Left lung (tissue), 10 donors: ENCODE measurements around the gene PBX2. TPM values are rescaled to one million over a fixed set of nuclear protein-coding genes. Genes with fewer than 3 reads are reported as not detected.

Experiments
- ATAC-seq: fragments of 200-7000 bp; cut with Tn5 transposase; one replicate; pipeline ENCODE4 v1.9.1; 2020; ENCODE audit warnings: moderate library complexity
- DNase-seq, 4 donors: peaks; one replicate each; pipeline ENCODE4 v3.0.0-alpha.2; 2013 to 2020
- H3K27ac ChIP-seq, 2 donors: fragments of 200-600 bp; sonication (generic) in 1 of 2; one replicate each; pipeline versions ENCODE4 v1.5.0 to v1.8.0; 2020 to 2021
- H3K27me3 ChIP-seq, 2 donors: fragments of 200-600 bp; sonication (generic) in 1 of 2; one replicate each; pipeline versions ENCODE4 v1.5.0 to v1.8.0; 2020 to 2021
- H3K36me3 ChIP-seq, 2 donors: fragments of 200-600 bp; sonication (generic) in 1 of 2; one replicate each; pipeline versions ENCODE4 v1.5.0 to v1.8.0; 2020 to 2021
- H3K4me1 ChIP-seq, 2 donors: fragments of 200-600 bp; one replicate each; pipeline ENCODE4 v1.8.0; 2021
- H3K4me3 ChIP-seq, 2 donors: fragments of 200-600 bp; sonication (generic) in 1 of 2; one replicate each; pipeline versions ENCODE4 v1.5.0 to v1.8.0; 2020 to 2021; ENCODE audit warnings: mild to moderate bottlenecking in 1 of 2
- H3K9me3 ChIP-seq, 2 donors: fragments of 200-600 bp; sonication (generic) in 1 of 2; one replicate each; pipeline versions ENCODE4 v1.5.0 to v1.8.0; 2020 to 2021
- CTCF ChIP-seq, 2 donors: fragments of 200-600 bp; sonication (generic) in 1 of 2; IDR thresholded peaks; one replicate each; pipeline versions ENCODE4 v1.5.0 to v1.8.0; 2021; ENCODE audit warnings: antibody characterized with exemption in 2 of 2
- intact Hi-C, 2 donors: fragments of 100-400 bp; cut with DNase I; formaldehyde crosslinking; loops; one replicate each; pipeline versions ENCODE4 v1.11.2 to v1.14.2; 2022
- polyA plus RNA-seq, 6 donors: library from polyadenylated mRNA; unstranded; fragments of 120-200 nt; gene quantifications; one replicate each; pipeline ENCODE4 v1.2.1, GENCODE V29; 2013; ENCODE audit not compliant: insufficient read length in 6 of 6
- total RNA-seq, 2 donors: library from RNA; stranded (reverse); fragmentation: NEBNext Ultra II Directional; extraction: Animal tissue kit (Norgen Biotek cat#: 25700); gene quantifications; one replicate each; pipeline ENCODE4 v1.2.1, GENCODE V29; 2021
- donor health status: DM: no; HTN: yes; CAD: no.
- donor health status: DM: no; HTN: no; CAD: no.

The PBX2 gene
- total and polyA plus RNA-seq, 8 donors: 91.0 to 174 (median 163) TPM

GRCh38 chr6:32218167-32218566, 28.2 kb upstream of the PBX2 start:
- Histone ChIP-seq H3K36me3 (peaks cover 0 to 10% of the 10 kb centered on the region in 2 donors), H3K27me3 (peaks cover 0 to 7% of the 10 kb centered on the region in 2 donors), H3K9me3 (no peaks in the 10 kb centered on the region), H3K4me1 (peaks cover 0 to 5% of the 10 kb centered on the region in 2 donors), H3K4me3 (no peak overlapping the region), H3K27ac (no peak overlapping the region)
- ATAC-seq: no peak
- DNase-seq: no peak
- intact Hi-C loops: no loop called here
- no peak for TF ChIP-seq CTCF (IDR thresholded peaks at IDR 0.05)

- no peaks in the 10 kb centered on the region for H3K27me3 ChIP-seq
- no peak for TF ChIP-seq CTCF (IDR thresholded peaks at IDR 0.05)
- H3K4me3 ChIP-seq: no peak overlapping the region
- DNase-seq: no peak
- peaks cover 0 to 10% of the 10 kb centered on the region in 2 donors for H3K36me3 ChIP-seq
- H3K9me3 ChIP-seq: no peaks in the 10 kb centered on the region
- H3K4me1 ChIP-seq: peaks cover 0 to 4% of the 10 kb centered on the region in 2 donors
- ATAC-seq: no peak
- no peak overlapping the region for H3K27ac ChIP-seq
- intact Hi-C loops: no loop called here
Observed at GRCh38 chr6:32216998-32217397, 27.0 kb upstream of the PBX2 start.

GRCh38 chr6:32216285-32216684, 26.3 kb upstream of the PBX2 start:
- no peaks in the 10 kb centered on the region for H3K27me3 ChIP-seq
- H3K27ac ChIP-seq: no peak overlapping the region
- H3K4me1 ChIP-seq: no peaks in the 10 kb centered on the region
- no peak for DNase-seq
- intact Hi-C loops: no loop called here
- H3K9me3 ChIP-seq: no peaks in the 10 kb centered on the region
- H3K36me3 ChIP-seq: peaks cover 0 to 10% of the 10 kb centered on the region in 2 donors
- no peak overlapping the region for H3K4me3 ChIP-seq
- no peak for ATAC-seq
- TF ChIP-seq CTCF (IDR thresholded peaks at IDR 0.05): no peak

- TF ChIP-seq CTCF (IDR thresholded peaks at IDR 0.05): no peak
- peaks cover 0 to 13% of the 10 kb centered on the region in 2 donors for H3K36me3 ChIP-seq
- no peaks in the 10 kb centered on the region for H3K27me3 ChIP-seq
- no peaks in the 10 kb centered on the region for H3K4me1 ChIP-seq
- intact Hi-C loops: no loop called here
- no peak for DNase-seq
- H3K9me3 ChIP-seq: no peaks in the 10 kb centered on the region
- H3K27ac ChIP-seq: no peak overlapping the region
- no peak for ATAC-seq
- H3K4me3 ChIP-seq: no peak overlapping the region
Observed at GRCh38 chr6:32215617-32216016, 25.6 kb upstream of the PBX2 start.

- Histone ChIP-seq H3K27me3 (no peaks in the 10 kb centered on the region), H3K4me3 (no peak overlapping the region), H3K27ac (no peak overlapping the region), H3K4me1 (no peaks in the 10 kb centered on the region), H3K36me3 (peaks cover 0 to 11% of the 10 kb centered on the region in 2 donors), H3K9me3 (no peaks in the 10 kb centered on the region)
- no peak for ATAC-seq
- intact Hi-C loops: no loop called here
- no peak for DNase-seq
- no peak for TF ChIP-seq CTCF (IDR thresholded peaks at IDR 0.05)
Observed at GRCh38 chr6:32214126-32214525, 24.1 kb upstream of the PBX2 start.
